NCI-H1694 treated with DMSO at 0.1 percent for 48 hours (cell line): ENCODE measurements around the gene DGKZ.
"Not testable (repeated sequence)": the region's sequence is repeated elsewhere in the genome, so short reads cannot be mapped to it uniquely, and the experiment has no call there.

ENCODE experiments used
- DNase-seq: peaks from one replicate; lab custom pipeline; 2025; lab: John Stamatoyannopoulos, UW

The DGKZ gene, protein sequence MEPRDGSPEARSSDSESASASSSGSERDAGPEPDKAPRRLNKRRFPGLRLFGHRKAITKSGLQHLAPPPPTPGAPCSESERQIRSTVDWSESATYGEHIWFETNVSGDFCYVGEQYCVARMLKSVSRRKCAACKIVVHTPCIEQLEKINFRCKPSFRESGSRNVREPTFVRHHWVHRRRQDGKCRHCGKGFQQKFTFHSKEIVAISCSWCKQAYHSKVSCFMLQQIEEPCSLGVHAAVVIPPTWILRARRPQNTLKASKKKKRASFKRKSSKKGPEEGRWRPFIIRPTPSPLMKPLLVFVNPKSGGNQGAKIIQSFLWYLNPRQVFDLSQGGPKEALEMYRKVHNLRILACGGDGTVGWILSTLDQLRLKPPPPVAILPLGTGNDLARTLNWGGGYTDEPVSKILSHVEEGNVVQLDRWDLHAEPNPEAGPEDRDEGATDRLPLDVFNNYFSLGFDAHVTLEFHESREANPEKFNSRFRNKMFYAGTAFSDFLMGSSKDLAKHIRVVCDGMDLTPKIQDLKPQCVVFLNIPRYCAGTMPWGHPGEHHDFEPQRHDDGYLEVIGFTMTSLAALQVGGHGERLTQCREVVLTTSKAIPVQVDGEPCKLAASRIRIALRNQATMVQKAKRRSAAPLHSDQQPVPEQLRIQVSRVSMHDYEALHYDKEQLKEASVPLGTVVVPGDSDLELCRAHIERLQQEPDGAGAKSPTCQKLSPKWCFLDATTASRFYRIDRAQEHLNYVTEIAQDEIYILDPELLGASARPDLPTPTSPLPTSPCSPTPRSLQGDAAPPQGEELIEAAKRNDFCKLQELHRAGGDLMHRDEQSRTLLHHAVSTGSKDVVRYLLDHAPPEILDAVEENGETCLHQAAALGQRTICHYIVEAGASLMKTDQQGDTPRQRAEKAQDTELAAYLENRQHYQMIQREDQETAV

DNA sequence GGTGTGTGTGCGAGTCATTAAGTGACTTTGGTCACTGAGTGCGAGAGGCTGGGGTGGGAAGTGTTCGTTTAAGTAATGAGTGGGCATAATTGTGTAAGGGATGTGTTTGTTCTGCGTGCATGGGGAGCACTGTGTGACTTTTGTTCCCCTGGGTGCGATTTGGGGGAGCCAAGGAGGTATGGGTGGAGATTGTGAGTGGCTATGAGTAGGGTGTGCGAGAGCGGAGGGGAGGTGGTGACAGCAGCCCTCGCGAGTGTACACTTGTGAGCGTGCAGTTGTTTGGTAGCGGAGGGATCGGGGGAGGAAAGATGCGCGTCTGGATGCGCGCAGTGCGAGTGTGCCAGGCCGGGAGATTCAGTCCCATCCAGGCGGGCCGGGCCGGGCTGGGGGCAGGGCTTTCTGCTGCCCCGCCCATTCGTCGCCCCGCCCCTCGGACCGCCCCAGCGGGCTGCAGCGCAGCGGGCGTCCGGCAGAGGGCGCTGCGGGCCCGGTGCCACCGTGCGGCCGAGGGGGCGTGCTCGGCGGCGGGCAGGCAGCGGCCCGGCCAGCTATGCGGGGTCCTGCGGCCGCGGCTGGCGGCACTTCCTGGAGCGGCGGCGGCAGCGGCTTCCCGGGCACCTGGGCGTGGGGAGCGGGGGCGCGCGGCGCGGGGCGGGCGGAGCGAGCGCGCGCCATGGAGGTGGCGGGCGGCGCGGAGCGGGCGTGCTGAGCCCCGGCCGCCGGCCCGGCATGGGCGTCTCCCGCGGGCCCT is at the start of gene DGKZ:
Gene DGKZ (plus strand): TSS at position 578 of the 751 bp plus-strand sequence. CDS start 197 bp downstream, outside the sequence.
- DNase-seq, result peak; percentile 24

DNA sequence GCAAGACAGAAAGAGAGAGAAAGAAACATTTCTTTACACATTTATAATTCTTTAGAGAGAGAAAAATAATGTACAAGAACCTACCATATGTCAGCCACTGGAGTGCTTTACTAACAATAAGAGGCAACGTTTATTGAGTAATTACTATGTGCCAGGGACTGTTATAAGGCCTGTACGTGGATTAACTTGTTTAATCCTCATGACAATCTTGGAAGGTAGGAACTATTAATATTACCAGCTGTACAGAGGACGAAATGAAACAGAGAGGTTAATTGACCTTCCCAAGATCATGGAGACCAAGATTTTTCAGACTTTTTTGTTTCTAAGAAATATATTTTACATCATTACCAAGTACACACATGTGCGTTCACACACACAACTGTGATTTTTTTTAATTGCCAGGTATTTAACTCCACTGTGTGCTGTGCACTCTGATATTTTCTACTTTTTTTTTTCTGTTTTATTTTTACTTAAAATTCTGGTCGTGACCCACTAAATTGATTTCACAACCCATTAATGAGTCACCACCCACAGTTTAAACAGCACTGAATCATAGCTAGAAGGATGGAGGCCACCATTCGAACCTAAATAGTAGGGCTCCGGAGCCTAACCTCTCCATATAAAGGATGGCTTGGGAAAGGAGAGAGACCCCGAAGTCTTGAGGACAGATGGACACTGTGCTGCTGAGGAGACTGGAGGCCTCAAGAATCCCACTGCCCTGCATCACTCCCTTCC is 48.4 kb upstream of the DGKZ start:
- no peak for DNase-seq

DNA sequence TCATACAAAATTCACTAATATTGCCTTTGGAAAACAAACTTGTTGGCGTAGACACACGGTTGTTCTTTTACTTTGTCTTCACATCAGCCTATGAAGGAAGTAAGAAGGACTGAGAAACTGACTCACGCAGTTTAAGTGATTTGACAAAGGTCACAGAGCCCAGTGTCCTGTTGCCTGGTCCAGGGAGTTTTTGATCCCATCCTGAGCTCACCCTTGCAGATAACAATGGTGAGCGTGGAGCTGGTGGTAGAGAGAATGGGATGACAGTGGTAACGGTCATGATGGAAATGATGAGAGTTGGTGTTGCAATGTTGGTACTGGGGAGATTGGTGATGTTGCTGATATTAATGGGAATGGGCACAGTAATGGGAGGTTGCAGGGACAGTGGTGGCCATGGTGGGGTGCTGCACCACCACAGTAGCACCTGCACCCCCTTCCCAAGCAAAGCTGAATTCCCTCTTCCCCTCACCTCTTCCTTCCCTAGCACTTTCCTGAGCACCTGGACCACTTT is 47.8 kb upstream of the DGKZ start:
- no peak for DNase-seq

DNA sequence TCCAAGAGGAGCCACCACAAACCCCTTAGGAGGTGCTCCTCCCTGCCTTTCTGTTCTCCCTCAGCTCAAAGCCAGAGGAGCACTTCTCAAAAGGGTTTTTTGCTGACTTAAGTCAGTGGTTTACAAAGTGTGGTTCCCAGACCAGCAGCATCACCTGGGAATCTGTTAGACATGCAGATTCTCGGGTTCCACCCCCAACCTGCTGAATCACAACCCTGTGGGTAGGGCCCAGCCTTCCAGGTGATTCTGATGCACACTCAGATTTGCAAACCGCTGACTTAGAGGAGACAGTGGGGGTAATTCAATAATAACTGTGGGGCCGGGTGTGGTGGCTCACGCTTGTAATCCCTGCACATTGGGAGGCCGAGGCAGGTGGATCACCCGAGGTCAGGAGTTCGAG is 47.0 kb upstream of the DGKZ start:
- DNase-seq, result no peak

DNA sequence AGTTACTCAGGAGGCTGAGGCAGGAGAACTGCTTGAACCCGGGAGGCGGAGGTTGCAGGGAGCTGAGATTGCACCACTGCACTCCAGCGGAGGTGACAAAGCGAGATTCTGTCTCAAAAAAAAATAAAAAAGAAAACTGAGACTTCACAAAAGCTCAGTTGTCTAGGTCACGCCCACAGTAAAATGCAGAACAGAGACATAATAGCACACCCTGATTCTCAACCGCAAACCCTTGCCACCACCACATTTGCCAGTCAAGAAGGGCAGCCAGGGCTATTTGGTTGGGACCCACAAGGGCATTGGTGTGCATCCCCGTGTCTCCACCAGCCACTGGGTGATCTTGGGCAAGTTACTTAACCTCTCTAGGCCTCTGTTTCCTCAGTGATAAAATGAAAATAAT is 44.4 kb upstream of the DGKZ start:
- DNase-seq, result no peak

DNA sequence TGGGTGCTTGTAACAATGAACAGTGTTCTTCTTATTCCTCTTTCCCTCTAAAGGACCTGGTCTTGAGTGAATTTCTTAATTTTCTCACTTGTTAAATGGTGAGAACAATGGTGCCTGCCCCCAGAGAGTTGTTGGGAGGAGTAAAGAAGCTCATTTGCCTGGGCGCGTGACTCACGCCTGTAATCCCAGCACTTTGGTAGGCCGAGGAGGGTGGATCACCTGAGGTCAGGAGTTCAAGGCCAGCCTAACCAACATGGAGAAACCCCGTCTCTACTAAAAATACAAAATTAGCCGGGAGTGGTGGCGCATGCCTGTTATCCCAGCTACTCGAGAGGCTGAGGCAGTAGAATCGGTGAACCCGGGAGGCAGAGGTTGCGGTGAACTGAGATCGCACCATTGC is 43.2 kb upstream of the DGKZ start:
- DNase-seq, result not testable (repeated sequence)

DNA sequence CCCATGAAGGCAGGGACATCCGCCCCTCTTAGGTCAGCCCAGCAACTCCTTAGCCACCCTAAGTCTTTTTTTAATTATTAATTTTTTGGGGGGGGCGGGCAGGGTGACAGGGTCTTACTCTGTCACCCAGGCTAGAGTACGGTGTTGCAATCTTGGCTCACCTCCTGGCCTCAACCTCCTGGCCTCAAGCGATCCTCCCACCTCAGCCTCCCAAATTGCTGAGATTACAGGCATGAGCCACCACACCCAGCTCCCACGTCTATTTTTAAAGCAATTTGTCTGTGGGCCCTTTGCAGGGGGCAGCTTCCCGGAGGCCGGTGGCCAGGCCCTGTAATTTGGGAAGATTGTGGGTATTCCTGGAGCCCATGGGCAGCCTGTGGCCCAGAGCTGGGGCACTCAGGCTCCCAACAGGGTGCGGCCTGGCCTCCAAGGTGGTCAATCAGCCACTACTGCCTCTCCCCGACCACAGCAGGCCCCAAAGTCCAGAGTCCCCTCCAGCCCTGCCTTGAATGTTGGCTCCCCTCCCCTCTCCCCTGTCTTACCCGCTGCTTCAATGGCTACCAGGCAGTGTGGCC is 42.6 kb upstream of the DGKZ start:
- no peak for DNase-seq

DNA sequence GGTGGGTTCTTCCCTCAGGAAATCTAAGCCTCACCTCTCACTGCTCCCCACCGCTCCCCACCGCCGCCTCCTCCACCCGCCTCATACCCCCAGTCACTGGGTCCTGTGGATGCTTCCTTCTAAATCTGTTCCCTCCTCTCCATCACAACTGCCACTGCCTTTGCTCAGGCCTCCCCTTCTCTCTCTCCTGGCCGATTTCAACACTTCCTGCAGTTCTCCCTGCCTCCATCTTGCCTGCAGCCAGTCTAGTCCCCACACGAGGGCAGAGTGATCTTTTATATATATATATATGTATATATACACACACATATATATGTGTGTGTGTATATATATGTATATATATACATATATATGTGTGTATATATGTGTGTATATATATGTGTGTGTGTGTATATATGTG is 42.0 kb upstream of the DGKZ start:
- DNase-seq, result no peak

DNA sequence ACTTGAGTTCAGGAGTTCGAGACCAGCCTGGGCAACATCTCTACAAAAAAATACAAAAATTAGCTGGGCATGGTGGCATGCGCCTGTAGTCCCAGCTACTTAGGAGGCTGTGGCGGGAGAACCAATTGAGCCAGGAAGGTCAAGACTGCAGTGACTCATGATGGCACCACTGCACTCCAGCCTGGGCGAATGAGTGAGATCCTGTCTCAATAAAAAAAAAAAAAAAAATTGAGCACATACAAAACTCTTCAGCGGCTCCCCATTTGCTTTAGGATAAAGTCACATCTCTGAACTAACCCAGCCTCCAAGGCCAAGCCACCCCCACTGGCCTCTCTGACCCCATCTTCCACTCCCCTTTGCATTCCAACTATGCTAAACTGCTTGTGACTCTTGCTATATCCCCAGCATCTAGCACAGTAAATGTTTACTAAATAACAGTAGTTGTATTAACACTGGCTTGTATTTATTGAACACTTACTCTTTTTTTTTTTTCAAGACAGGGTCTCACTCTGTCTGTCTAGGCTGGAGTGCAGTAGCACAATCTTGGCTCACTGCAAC is 40.9 kb upstream of the DGKZ start:
- no peak for DNase-seq

DNA sequence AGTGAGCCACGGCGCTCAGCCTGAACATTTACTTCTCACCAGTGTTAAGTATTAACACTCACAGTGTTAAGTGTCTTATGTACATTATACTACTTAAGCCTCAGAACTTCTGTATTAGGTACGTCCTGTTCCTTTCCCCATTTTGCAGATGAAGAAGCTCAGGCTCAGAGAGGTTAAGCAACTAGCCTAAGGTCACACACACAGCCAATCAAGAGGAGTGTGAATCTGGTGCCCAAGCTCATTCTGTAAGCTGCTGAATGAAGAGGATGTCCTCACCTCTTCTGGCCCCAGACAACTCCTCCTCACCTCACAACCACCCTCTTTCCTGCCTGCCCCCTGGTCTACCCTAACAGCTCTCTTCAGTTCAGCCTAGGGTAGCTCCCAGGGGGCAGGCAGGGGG is 39.9 kb upstream of the DGKZ start:
- DNase-seq, result no peak

DNA sequence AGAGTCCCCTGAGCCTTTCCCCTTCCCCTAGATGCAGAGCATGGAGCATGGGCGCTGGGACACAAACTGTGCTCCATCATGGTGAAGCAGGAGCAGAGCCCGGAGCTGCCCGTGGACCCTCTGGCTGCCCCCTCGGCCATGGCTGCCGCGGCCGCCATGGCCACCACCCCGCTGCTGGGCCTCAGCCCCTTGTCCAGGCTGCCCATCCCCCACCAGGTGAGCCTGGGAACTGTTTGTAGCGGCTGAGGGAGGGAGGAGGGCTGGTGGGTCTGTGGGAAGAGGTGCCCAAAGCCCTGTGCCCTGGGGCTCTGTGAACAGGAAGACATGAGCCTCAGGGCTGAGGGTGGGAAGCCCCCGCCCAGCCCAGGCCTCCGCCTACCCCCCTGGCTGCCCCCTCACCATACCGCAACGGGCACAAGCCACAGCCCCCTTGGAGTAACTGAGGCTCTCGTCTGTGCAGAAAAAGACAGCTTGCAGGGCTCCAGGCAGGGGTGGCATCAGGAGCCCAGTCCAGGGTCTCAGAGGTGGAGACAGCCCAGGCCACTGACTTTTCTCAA is 39.4 kb upstream of the DGKZ start:
- DNase-seq, result no peak

DNA sequence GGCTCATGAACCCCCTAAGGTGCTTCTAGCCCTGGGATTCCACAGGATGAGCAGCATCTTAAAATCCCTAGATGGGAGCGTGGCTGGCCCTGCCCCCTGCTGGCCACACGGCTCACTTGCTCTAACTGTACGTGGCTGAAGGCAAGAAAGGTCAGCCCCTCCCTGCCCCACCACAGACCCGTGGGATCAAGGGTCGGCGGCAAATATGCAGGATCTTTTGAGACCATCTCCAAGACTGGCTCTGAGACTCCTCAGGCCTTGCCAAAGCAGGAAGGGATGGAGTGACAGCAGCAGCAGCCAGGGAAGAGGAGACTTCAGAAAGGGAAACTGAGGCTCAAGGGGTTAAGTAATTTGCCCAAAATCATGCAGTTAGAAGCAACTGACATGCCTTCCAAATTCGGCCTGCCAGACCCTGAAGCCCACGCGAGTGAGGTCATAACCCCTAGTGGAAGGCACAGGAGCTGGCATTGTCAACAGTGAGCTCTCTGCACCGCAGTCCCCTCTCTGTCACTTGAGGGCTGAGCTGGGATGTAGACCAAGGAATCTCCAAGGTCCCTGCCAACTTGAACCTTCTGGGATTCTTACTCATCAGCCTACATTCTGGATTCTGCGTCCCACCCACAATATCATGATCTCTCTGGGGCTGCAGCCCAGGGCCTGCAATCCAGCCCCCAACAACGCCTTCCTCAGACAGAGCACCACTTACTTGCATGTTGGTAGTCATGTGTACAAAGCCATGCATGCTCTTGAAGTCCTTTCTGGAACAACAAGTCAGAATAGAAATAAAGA is 38.4 kb upstream of the DGKZ start:
- peak; percentile 28 for DNase-seq

DNA sequence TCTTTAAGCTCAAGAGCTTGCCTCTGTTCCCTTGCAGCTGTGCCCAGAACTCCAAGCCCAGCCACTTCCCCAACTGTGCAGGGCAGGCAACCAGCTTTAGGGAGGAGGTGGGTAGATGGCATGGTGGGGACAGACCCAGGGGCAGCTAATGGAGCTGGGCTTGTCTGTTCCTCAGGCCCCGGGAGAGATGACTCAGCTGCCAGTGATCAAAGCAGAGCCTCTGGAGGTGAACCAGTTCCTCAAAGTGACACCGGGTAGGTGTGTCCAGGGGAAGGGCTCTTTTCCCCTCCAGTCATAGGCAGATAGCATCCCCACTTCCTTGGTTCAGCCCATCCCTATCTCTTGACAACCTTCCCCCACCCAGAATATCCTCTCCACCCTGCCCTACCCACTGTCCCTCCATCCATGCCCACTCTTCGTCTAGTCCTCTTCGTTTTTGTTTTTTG is 37.4 kb upstream of the DGKZ start:
- DNase-seq, result no peak

DNA sequence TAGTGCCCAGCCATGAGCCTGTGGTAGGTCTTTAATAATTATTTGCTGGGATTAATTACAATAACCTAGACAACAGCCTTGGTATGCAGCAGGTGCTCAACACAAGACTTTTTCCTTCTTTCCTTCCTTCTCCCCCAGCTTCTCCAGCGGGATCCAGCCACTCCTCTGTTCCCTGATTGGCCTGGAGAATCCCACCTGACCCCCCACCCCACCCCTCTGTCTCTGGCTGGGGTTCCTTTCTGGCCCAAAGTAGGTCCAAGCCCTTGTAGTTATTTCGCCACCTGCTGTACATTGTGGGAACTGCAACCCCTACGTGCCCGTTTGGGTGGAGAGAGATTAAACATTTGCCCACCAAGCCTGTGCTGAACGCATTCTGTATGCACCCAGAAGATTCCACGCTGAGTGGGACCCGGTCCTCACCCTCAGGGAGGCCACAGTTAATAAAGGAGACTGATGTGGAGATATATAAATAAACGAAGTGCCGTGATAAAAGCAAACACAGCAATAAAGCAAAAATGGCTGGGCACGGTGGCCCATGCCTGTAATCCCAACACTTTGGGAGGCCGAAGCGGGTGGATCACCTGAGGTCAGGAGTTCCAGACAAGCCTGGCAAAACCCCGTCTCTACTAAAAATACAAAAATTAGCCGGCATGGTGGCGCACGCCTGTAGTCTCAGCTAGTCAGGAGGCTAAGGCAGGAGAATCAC is 32.1 kb upstream of the DGKZ start:
- peak; percentile 22 for DNase-seq

DNA sequence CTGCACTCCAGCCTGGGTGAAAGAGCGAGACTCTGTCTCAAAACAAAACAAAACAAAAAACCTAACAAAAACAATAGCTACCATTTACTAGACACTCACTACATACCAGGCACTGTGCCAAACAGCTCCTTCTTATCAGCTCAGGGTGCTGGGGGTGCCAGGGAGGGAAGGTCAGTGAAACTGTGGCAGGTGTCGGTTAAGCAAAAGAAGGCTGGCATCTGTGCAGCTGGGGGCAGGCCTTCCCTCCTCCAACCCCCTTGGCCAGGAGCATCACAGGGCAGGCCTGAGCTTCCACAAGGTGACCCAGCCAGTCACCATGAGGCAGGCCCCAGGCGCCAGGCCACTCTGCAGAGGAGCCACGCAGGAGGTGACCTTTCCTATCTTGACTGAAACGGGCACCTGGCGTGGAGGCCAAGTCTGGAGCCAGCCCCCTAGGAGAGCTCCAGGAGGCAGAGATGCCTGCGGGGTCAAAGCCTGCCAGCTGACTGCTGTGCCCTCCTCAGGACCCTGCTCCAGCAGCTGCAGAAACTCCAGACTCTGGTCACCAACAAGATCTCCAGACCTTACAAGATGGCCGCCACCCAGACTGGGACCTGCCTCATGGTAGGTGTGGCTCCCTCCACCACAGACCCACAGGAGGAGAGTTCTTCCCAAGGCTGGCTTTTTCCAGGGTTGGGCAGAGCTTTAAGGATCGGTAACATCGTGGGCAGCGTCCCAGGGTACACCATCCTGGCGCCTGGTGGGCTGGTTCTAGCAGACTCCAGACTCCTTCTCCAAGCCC is 31.3 kb upstream of the DGKZ start:
- DNase-seq, result no peak

DNA sequence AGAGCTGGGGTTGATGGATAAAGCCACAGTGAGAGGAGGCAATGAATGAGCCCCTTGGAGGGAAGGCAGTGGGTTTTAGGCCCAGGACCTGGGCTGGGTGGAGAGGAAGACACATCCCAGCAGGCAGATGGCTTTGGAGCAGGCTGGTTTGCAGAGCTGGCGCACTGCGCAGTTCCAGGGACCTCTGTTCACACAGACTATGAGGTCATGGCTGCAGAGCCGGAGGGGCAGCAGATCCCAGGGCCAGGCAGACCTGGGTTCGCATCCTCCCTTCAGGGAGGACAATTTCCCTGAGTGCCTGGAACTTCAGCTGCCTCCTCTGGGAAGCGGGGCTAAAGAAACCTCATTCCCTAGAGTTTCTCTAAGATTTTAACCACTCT is 28.2 kb upstream of the DGKZ start:
- no peak for DNase-seq

DNA sequence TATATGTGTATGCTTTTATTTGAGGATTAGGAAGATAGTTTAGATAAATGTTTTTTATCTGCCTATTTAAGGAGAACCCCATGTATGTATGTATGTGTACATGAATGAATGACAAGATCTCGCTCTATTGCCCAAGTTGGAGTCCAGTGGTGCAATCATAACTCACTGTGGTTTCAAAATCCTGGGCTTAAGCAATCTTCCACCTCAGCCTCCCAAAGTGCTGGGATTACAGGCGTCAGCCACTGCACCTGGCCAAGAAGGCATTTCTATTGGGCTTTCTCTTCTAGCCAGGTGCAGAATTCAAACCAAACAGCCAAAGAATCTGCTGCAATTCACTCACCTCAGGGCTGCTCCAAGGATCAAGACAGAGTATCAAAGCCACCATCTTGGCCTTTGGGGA is 25.5 kb upstream of the DGKZ start:
- no peak for DNase-seq

DNA sequence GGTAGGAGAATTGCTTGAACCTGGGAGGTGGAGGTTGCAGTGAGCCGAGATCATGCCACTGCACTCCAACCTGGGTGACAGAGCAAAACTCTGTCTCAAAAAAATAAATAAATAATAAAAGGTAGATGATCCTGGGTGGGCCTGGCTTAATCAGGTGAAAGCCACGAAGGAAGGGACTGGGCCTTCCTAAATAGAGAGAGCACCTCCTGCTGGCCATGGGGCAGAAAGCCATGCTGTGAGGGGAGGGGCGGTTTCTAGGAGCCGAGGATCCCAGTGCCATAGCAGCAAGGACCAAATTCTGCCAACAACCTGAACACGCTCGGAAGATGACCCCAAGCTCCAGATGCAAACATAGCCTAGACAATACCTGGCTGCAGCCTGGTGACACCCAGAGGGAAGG is 24.5 kb upstream of the DGKZ start:
- no peak for DNase-seq
